Measurements from ENCODE around the gene PTPN6. TPM values are rescaled to one million over a fixed set of nuclear protein-coding genes. Genes with fewer than 3 reads are reported as not detected.

PTPN6 gene
- total and polyA plus RNA-seq, 10 of the 15 experiments (the other 5 are each of a cell fraction or from before 2014, with no cell fraction given): 229 to 457 (median 370) TPM

DNA sequence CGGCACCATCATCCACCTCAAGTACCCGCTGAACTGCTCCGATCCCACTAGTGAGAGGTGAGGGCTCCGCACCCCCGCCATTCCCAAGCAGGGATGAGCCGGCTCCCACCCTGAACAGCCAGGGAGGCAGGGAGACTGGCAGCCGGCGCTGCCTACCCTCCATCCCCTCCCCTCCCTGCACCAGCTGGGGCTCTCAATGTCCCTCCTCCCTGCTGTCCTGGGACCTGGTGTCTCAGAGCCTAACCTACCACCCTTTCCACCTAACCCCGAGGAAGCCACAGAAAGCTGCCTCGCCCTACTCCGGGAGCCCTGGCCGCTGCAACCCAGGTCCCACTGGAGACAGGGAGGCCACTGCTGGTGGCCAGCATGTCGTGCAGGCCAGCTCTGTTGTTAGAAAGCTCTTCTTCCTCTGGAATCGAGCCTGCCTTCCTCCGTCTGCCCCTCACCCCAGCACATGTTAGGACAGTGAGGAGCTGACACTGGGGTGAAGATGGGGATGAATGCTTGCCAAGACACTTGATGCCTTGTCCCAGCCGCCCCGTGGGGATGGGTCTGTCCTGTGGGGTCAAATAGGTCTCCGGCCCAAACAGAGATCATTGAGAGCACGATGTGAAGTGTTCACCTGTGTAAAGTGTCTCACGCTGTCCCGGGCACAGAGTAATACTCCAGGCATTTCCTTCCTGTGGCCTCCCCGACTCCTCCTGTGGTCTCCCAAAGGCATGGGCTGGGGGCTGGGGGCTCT, 1.1 kb downstream of the PTPN6 start (continued):
- TF ChIP-seq HDGF (IDR thresholded peaks at IDR 0.05) (peak; percentile 81; the same call in 1 of the 2 replicates), MYC (IDR thresholded peaks at IDR 0.05; ENCODE audit: insufficient read depth, insufficient read length, insufficient replicate concordance, low read length, severe bottlenecking) (peak; percentile 40), BRCA1 (IDR thresholded peaks at IDR 0.05; ENCODE audit: low read depth, low read length) (no peak), HDAC2 (IDR thresholded peaks at IDR 0.05) (no peak), CEBPZ (IDR thresholded peaks at IDR 0.05; ENCODE audit: low read depth, low read length) (no peak), CEBPB (IDR thresholded peaks at IDR 0.05; ENCODE audit: borderline replicate concordance in 1 of 2, low read depth in 2 of 2, low read length in 2 of 2) (no peak)

- WGBS (ENCODE audit: insufficient coverage, insufficient replicate concordance, low lambda C conversion rate, missing lambda C conversion rate): 2% methylated on average over 15 of the region's 15 CpGs
- Histone ChIP-seq H3K9ac (ENCODE audit: control insufficient read depth, insufficient read depth, low read length) (peak overlapping the region; percentile 99), H3K9me3 (replicated peaks; ENCODE audit: control insufficient read depth, insufficient read depth, low read length) (no peaks in the 10 kb centered on the region), H3K36me3 (ENCODE audit: control insufficient read depth in 2 of 2, insufficient read depth in 2 of 2, low read length in 1 of 2) (peaks cover 6 to 30% of the 10 kb centered on the region in 2 experiments), H3K4me2 (ENCODE audit: control insufficient read depth, insufficient read depth) (peak overlapping the region; percentile 99), H3K27ac (ENCODE audit: control insufficient read depth, insufficient read depth) (peak overlapping the region; percentile 99), H3K27me3 (replicated peaks in 1 of 2; ENCODE audit: control insufficient read depth in 2 of 2, insufficient read depth in 2 of 2, low read length in 1 of 2) (no peaks in the 10 kb centered on the region), H3K4me1 (ENCODE audit: control insufficient read depth, insufficient read depth, low read length) (peaks cover 73% of the 10 kb centered on the region), H3K79me2 (ENCODE audit: control insufficient read depth, insufficient read depth, low read length) (peaks cover 88% of the 10 kb centered on the region), H3K4me3 (peak overlapping the region; percentile 95), H4K20me1 (ENCODE audit: control insufficient read depth, insufficient read depth) (no peaks in the 10 kb centered on the region), H2AFZ (ENCODE audit: control insufficient read depth, low read depth, low read length) (no peak overlapping the region)
- no peak for DNase-seq (ENCODE audit: low read depth, low spot score)
- ChIA-PET SMC1A (ENCODE audit: uncharacterized antibody, unreplicated experiment) (interaction anchor here (1.6 to 11.6 kb wide), 2 partner anchors 7 to 9 kb away, joined by 6 to 395 read pairs; partner anchors contain the start of genes C12orf57 and RNU7-1), CTCF (interaction anchor here (1.2 to 11.6 kb wide), 5 partner anchors 8 to 29 kb away, joined by 4 to 645 read pairs (median 4); partner anchors contain the start of genes C12orf57 and RNU7-1), POLR2A (interaction anchor here (0.8 to 17.8 kb wide), 4 partner anchors 7 to 155 kb away, joined by 3 to 524 read pairs (median 6); partner anchors contain the start of genes C12orf57 and RNU7-1), RAD21 (ENCODE audit: unreplicated experiment) (interaction anchor here (0.5 to 3.4 kb wide), 6 partner anchors 9 to 504 kb away, joined by 3 to 16 read pairs (median 7); partner anchors contain the start of genes C12orf57 and RNU7-1)
- in situ Hi-C loops (cut with MboI): loop anchor here (25.0 kb wide), 1 partner anchor 1684 kb away; no protein-coding TSS in a partner anchor
- intact Hi-C loops (cut with micrococcal nuclease; ENCODE audit: unreplicated experiment): loop anchor here (1.0 kb wide), 1 partner anchor 8 kb away; no protein-coding TSS in a partner anchor
- peak; percentile 38 for FAIRE-seq
- TSS peak; percentile 91 for BruUV-seq (replicated peaks)
- no peak for ATAC-seq
- no peak for TF ChIP-seq ETV6 (conservative IDR thresholded peaks at IDR 0.05 in 1 of 2, IDR thresholded peaks at IDR 0.05 in 1 of 2; ENCODE audit: borderline replicate concordance in 1 of 2, low read depth in 1 of 2)
- TF ChIP-seq MTA2 (IDR thresholded peaks at IDR 0.05; ENCODE audit: low read depth): no peak
- TF ChIP-seq DPF2 (IDR thresholded peaks at IDR 0.05): no peak
- no peak for TF ChIP-seq HDAC2 (IDR thresholded peaks at IDR 0.05)
- peak; percentile 31 for TF ChIP-seq POLR2AphosphoS5 (IDR thresholded peaks at IDR 0.05; ENCODE audit: low read length)
- no peak for TF ChIP-seq CREB1 (IDR thresholded peaks at IDR 0.05; ENCODE audit: low read depth)
- peak; percentile 77; the same call in 1 of the 2 replicates for TF ChIP-seq SMAD5 (IDR thresholded peaks at IDR 0.05; ENCODE audit: low read depth)
- no peak for TF ChIP-seq POLR2AphosphoS2 (IDR thresholded peaks at IDR 0.05; ENCODE audit: low read depth, low read length)
- no peak for TF ChIP-seq NR2C1 (IDR thresholded peaks at IDR 0.05)
- no peak for TF ChIP-seq TBL1XR1 (IDR thresholded peaks at IDR 0.05; ENCODE audit: low read depth, low read length)
- TF ChIP-seq RB1 (IDR thresholded peaks at IDR 0.05; ENCODE audit: borderline replicate concordance): no peak
- TF ChIP-seq EED (IDR thresholded peaks at IDR 0.05; ENCODE audit: low read depth): no peak
- 0 out of 2 replicates have a peak, but pooled peaks have one; percentile 4 for TF ChIP-seq RCOR1 (conservative IDR thresholded peaks at IDR 0.05; ENCODE audit: low read depth, low read length)
These were observed 1.8 kb downstream of the PTPN6 start for GRCh38 chr12:6952863-6953441.

Data from GM12878 (cell line).